Measurements from ENCODE around the gene GOLGA8M. TPM values are rescaled to one million over a fixed set of nuclear protein-coding genes. Genes with fewer than 3 reads are reported as not detected.
"Not testable (repeated sequence)": the region's sequence is repeated elsewhere in the genome, so short reads cannot be mapped to it uniquely, and the experiment has no call there.

The GOLGA8M gene
- polyA plus RNA-seq, 4 donors: 2.0 to 4.5 (median 3.0) TPM

GRCh38 chr15:28663717-28664116, 48.5 kb downstream of the GOLGA8M start:
- not testable (repeated sequence) for DNase-seq (ENCODE audit: low read depth in 4 of 4, low spot score in 2 of 4)

DNA sequence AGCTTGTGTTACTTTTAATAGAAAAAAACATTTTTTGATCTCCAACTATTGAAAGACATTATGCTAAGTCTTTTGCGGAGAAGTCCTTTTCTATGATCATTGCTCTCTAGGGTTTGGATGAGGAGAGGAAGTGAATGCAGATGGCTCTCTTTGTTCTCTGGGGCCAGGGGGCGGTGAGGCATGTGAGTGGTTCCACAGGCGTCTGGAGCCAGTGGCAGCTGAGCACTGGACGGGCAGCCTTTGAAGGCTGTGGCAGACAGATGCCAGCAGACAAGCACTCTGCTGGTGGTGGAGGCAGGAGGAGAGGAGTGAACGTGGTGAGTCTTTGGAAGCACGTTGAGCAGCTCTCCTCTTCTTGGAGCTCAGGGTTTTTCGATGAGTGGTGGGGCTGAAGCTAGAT, 51.5 kb downstream of the GOLGA8M start:
- not testable (repeated sequence) for DNase-seq (ENCODE audit: low read depth in 4 of 4, low spot score in 2 of 4)

GRCh38 chr15:28656018-28656360, 56.2 kb downstream of the GOLGA8M start:
- DNase-seq (ENCODE audit: low read depth in 4 of 4, low spot score in 2 of 4): not testable (repeated sequence)

GRCh38 chr15:28655329-28656017, 56.7 kb downstream of the GOLGA8M start:
- DNase-seq (ENCODE audit: low read depth in 4 of 4, low spot score in 2 of 4): not testable (repeated sequence)

DNA sequence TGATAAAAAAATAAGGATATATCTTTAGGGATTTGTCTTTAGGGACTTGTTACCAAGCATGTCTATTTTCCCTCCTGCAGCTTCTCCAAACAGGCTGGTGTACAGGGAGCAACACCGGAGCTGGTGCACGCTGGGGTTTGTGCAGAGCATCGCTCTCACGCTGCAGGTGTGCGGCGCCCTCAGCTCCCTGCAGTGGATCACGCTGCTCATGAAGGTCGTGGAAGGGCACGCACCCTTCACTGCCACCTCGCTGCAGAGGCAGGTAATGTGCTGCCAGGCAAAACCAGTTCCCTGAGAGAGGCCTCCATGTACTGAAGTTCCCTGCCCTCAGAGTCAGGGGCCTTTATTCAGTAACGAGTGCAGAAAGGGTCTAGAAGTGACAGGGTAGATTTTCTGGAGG, 58.0 kb downstream of the GOLGA8M start:
- not testable (repeated sequence) for DNase-seq (ENCODE audit: low read depth in 4 of 4, low spot score in 2 of 4)

GRCh38 chr15:28652538-28652937, 59.7 kb downstream of the GOLGA8M start:
- not testable (repeated sequence) for DNase-seq (ENCODE audit: low read depth in 4 of 4, low spot score in 2 of 4)

Other genes starting within 250 kb of the GOLGA8M start
- gene GOLGA8G, start 179.4 kb downstream of the GOLGA8M start, polyA plus RNA-seq (ENCODE audit: insufficient read length in 4 of 4): under 1 TPM in 2 of 4 donors, not detected in 2; 0.22 to 0.30 TPM
- not detected for gene GOLGA6L25, start 158.9 kb downstream of the GOLGA8M start, polyA plus RNA-seq (ENCODE audit: insufficient read length in 4 of 4)
- gene GOLGA6L7, start 136.2 kb upstream of the GOLGA8M start, polyA plus RNA-seq (ENCODE audit: insufficient read length in 4 of 4): 1 to 10 TPM in 2 of 4 donors, under 1 TPM in 2; 0.13 to 1.4 (median 0.65) TPM
- gene APBA2, start 173.6 kb upstream of the GOLGA8M start, polyA plus RNA-seq (ENCODE audit: insufficient read length in 4 of 4): 10 to 100 TPM; 11.7 to 19.3 (median 15.1) TPM